WTC11 (cell line): ENCODE measurements around the gene KLK11. TPM values are rescaled to one million over a fixed set of nuclear protein-coding genes. Genes with fewer than 3 reads are reported as not detected.
A peak's percentile ranks its signal among the peaks of the same experiment; 100 is the strongest.

Experiments used
- ATAC-seq: fragments of 200-7000 bp; cut with Tn5 transposase; 2 replicates; pipeline ENCODE4 v1.10.0; 2021; ENCODE audit warnings: mild to moderate bottlenecking, moderate library complexity
- CTCF ChIA-PET: fragments of 300-600 bp; sonication (Branson Sonifier 250); formaldehyde crosslinking; loops from one replicate; lab custom pipeline; 2021; ENCODE audit warnings: antibody characterized with exemption; lab: Charles Lee
- POLR2A ChIA-PET: fragments of 350-600 bp; sonication (Branson Sonifier 250); formaldehyde crosslinking; loops from one replicate; lab custom pipeline; 2021; ENCODE audit warnings: antibody characterized with exemption; lab: Charles Lee
- DNase-seq: peaks from one replicate; pipeline ENCODE4 v3.0.0; 2021; ENCODE audit warnings: low spot score
- H3K27ac Mint-ChIP-seq: 2 replicates; pipeline ENCODE4 v1.8.0; 2021; ENCODE audit warnings: mixed read lengths
- H3K27me3 Mint-ChIP-seq: 2 replicates; pipeline ENCODE4 v1.8.0; 2021; ENCODE audit warnings: low read depth, mild to moderate bottlenecking, moderate library complexity, mixed read lengths
- H3K36me3 Mint-ChIP-seq: 2 replicates; pipeline ENCODE4 v1.8.0; 2021; ENCODE audit warnings: mixed read lengths
- H3K4me1 Mint-ChIP-seq: 2 replicates; pipeline ENCODE4 v1.8.0; 2022; ENCODE audit warnings: mixed read lengths
- H3K4me3 Mint-ChIP-seq: 2 replicates; pipeline ENCODE4 v1.8.0; 2021; ENCODE audit warnings: mild to moderate bottlenecking, moderate library complexity, mixed read lengths
- H3K9me3 Mint-ChIP-seq: 2 replicates; pipeline ENCODE4 v1.8.0; 2021; ENCODE audit warnings: mixed read lengths
- CREB1 ChIP-seq: sonication (generic); formaldehyde crosslinking; IDR thresholded peaks from 2 replicates; pipeline ENCODE4 v1.8.0; 2023; ENCODE audit warnings: mild to moderate bottlenecking, missing genetic modification reagents
- ERG ChIP-seq: fragments of 250-450 bp; sonication (Bioruptor Pico); IDR thresholded peaks from 2 replicates; pipeline ENCODE4 v1.8.0; 2021; ENCODE audit warnings: mild to moderate bottlenecking
- HMGA2 ChIP-seq: fragments of 250-450 bp; sonication (Bioruptor Pico); IDR thresholded peaks from 2 replicates; pipeline ENCODE4 v1.4.0; 2021; ENCODE audit warnings: mild to moderate bottlenecking, moderate library complexity
- IRF2 ChIP-seq: sonication (generic); formaldehyde crosslinking; IDR thresholded peaks from 2 replicates; pipeline ENCODE4 v1.8.0; 2022; ENCODE audit warnings: low read depth, missing genetic modification reagents, borderline replicate concordance
- JAZF1 ChIP-seq: fragments of 250-450 bp; sonication (Bioruptor Pico); IDR thresholded peaks from 2 replicates; pipeline ENCODE4 v1.9.0; 2021; ENCODE audit warnings: moderate library complexity, mild to moderate bottlenecking, inconsistent platforms
- MYBL2 ChIP-seq: sonication (generic); formaldehyde crosslinking; IDR thresholded peaks from 2 replicates; pipeline ENCODE4 v1.8.1; 2023; ENCODE audit warnings: mild to moderate bottlenecking, moderate library complexity, missing genetic modification reagents
- NFATC4 ChIP-seq: fragments of 250-450 bp; sonication (Bioruptor Pico); IDR thresholded peaks from 2 replicates; pipeline ENCODE4 v1.9.0; 2021; ENCODE audit warnings: mild to moderate bottlenecking
- NFE2L1 ChIP-seq: sonication (generic); formaldehyde crosslinking; IDR thresholded peaks from 2 replicates; pipeline ENCODE4 v1.8.1; 2023; ENCODE audit warnings: missing genetic modification reagents
- PRRX2 ChIP-seq: fragments of 250-450 bp; sonication (Bioruptor Pico); IDR thresholded peaks from 2 replicates; pipeline ENCODE4 v1.8.0; 2021; ENCODE audit warnings: mild to moderate bottlenecking
- RELA ChIP-seq: sonication (generic); formaldehyde crosslinking; IDR thresholded peaks from 2 replicates; pipeline ENCODE4 v1.8.1; 2022; ENCODE audit warnings: missing genetic modification reagents, mild to moderate bottlenecking, borderline replicate concordance
- RORB ChIP-seq: fragments of 250-450 bp; sonication (Bioruptor Pico); IDR thresholded peaks from 2 replicates; pipeline ENCODE4 v1.9.0; 2021; ENCODE audit warnings: mild to moderate bottlenecking
- ZBTB43 ChIP-seq: sonication (generic); formaldehyde crosslinking; IDR thresholded peaks from 2 replicates; pipeline ENCODE4 v1.8.1; 2023; ENCODE audit warnings: mild to moderate bottlenecking, missing genetic modification reagents
- total RNA-seq: library from RNA; stranded (reverse); gene quantifications from 3 replicates; pipeline ENCODE4 v1.2.3, GENCODE V29; 2021
- TF ChIP-seq, protein P1 (sequence below): sonication (generic); formaldehyde crosslinking; IDR thresholded peaks from 2 replicates; pipeline ENCODE4 v1.8.0; 2023; ENCODE audit warnings: missing genetic modification reagents, mild to moderate bottlenecking, borderline replicate concordance
- TF ChIP-seq, protein P2 (sequence below): sonication (generic); formaldehyde crosslinking; IDR thresholded peaks from 2 replicates; pipeline ENCODE4 v1.8.1; 2022; ENCODE audit warnings: mild to moderate bottlenecking, moderate library complexity, missing genetic modification reagents

The KLK11 gene
- total RNA-seq, 1 experiment from 2014 or later, result 0.55 TPM

DNA sequence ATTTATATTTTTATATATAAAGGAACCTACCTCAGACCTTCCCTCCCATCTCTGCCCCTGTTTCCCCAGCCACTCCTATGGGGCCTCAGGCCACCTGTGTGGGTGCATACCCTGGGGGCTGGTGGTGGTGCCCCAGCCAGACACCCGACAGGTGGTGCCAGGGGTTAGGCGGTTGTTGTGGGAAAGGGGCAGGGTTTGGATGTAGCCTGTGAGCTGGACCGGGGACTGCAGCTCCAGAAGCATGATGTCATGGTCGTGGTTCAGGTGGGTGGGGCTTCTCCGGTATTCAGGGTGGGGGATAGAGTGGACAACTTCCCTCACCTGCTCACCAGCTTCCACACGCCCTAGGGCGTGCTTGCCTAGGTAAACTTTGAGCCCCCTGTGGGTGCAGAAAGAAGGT lies 33.3 kb upstream of the KLK11 start:
- Mint-ChIP-seq H3K27me3 (peaks cover 10% of the 10 kb centered on the region), H3K27ac (no peak overlapping the region), H3K4me1 (no peaks in the 10 kb centered on the region; the same call in 1 of the 2 replicates), H3K4me3 (no peak overlapping the region), H3K9me3 (peaks cover 10% of the 10 kb centered on the region), H3K36me3 (no peaks in the 10 kb centered on the region)
- DNase-seq (no peak), ATAC-seq (no peak)
- peak; percentile 74 for TF ChIP-seq HMGA2 (CRISPR knock-in tag)
- no peak for TF ChIP-seq MYBL2 (CRISPR knock-in tag)
- ChIA-PET POLR2A (no interaction called here), CTCF (no interaction called here)

GRCh38 chr19:51055866-51056265 lies 29.4 kb upstream of the KLK11 start:
- Mint-ChIP-seq H3K36me3 (no peaks in the 10 kb centered on the region), H3K4me1 (peaks cover 21% of the 10 kb centered on the region)
- no peak for ATAC-seq

GRCh38 chr19:51047031-51047335 lies 20.6 kb upstream of the KLK11 start:
- DNase-seq, result no peak
- ATAC-seq, result no peak
- H3K27ac Mint-ChIP-seq, result peak overlapping the region; percentile 99
- H3K9me3 Mint-ChIP-seq, result peaks cover 16% of the 10 kb centered on the region
- ChIA-PET POLR2A (interaction anchor here (0.9 to 1.2 kb wide), 3 partner anchors 26 to 48 kb away, joined by 3 to 6 read pairs (median 4); no protein-coding TSS in a partner anchor), CTCF (interaction anchor here (0.8 to 7.3 kb wide), 16 partner anchors 10 to 490 kb away, joined by 3 to 82 read pairs (median 6); partner anchors contain the start of genes KLK10 and KLK8)
- no peaks in the 10 kb centered on the region for H3K27me3 Mint-ChIP-seq
- H3K36me3 Mint-ChIP-seq, result peaks cover 10% of the 10 kb centered on the region
- peak overlapping the region; percentile 40; the same call in 1 of the 2 replicates for H3K4me3 Mint-ChIP-seq
- no peak for TF ChIP-seq CREB1 (CRISPR knock-in tag)
- peak; percentile 48; the same call in 1 of the 2 replicates for TF ChIP-seq NFE2L1 (CRISPR knock-in tag)
- TF ChIP-seq, all 79 proteins: peak for 1
- peaks cover 57% of the 10 kb centered on the region for H3K4me1 Mint-ChIP-seq

More at GRCh38 chr19:51055866-51056265, 29.4 kb upstream of the KLK11 start:
- ChIA-PET POLR2A (no interaction called here), CTCF (no interaction called here)
- TF ChIP-seq RORB (CRISPR knock-in tag) (no peak), IRF2 (CRISPR knock-in tag) (no peak), JAZF1 (CRISPR knock-in tag) (no peak), ERG (CRISPR knock-in tag) (no peak), NFE2L1 (CRISPR knock-in tag) (no peak), NFATC4 (CRISPR knock-in tag) (no peak), ZBTB43 (CRISPR knock-in tag) (no peak), PRRX2 (no peak), RELA (CRISPR knock-in tag) (no peak)
- TF ChIP-seq, protein P1, sequence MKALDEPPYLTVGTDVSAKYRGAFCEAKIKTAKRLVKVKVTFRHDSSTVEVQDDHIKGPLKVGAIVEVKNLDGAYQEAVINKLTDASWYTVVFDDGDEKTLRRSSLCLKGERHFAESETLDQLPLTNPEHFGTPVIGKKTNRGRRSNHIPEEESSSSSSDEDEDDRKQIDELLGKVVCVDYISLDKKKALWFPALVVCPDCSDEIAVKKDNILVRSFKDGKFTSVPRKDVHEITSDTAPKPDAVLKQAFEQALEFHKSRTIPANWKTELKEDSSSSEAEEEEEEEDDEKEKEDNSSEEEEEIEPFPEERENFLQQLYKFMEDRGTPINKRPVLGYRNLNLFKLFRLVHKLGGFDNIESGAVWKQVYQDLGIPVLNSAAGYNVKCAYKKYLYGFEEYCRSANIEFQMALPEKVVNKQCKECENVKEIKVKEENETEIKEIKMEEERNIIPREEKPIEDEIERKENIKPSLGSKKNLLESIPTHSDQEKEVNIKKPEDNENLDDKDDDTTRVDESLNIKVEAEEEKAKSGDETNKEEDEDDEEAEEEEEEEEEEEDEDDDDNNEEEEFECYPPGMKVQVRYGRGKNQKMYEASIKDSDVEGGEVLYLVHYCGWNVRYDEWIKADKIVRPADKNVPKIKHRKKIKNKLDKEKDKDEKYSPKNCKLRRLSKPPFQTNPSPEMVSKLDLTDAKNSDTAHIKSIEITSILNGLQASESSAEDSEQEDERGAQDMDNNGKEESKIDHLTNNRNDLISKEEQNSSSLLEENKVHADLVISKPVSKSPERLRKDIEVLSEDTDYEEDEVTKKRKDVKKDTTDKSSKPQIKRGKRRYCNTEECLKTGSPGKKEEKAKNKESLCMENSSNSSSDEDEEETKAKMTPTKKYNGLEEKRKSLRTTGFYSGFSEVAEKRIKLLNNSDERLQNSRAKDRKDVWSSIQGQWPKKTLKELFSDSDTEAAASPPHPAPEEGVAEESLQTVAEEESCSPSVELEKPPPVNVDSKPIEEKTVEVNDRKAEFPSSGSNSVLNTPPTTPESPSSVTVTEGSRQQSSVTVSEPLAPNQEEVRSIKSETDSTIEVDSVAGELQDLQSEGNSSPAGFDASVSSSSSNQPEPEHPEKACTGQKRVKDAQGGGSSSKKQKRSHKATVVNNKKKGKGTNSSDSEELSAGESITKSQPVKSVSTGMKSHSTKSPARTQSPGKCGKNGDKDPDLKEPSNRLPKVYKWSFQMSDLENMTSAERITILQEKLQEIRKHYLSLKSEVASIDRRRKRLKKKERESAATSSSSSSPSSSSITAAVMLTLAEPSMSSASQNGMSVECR (CRISPR knock-in tag), result no peak
- TF ChIP-seq, protein P2, sequence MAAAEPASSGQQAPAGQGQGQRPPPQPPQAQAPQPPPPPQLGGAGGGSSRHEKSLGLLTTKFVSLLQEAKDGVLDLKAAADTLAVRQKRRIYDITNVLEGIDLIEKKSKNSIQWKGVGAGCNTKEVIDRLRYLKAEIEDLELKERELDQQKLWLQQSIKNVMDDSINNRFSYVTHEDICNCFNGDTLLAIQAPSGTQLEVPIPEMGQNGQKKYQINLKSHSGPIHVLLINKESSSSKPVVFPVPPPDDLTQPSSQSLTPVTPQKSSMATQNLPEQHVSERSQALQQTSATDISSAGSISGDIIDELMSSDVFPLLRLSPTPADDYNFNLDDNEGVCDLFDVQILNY, result no peak
- no peak for DNase-seq
- no peak overlapping the region for H3K27ac Mint-ChIP-seq
- H3K27me3 Mint-ChIP-seq, result peaks cover 4% of the 10 kb centered on the region; the same call in 1 of the 2 replicates
- no peak overlapping the region for H3K4me3 Mint-ChIP-seq
- H3K9me3 Mint-ChIP-seq, result peaks cover 2% of the 10 kb centered on the region
